GM19025 (cell line): ENCODE results near the gene ARHGAP27.
"Not testable (repeated sequence)": the region's sequence is repeated elsewhere in the genome, so short reads cannot be mapped to it uniquely, and the experiment has no call there.

Experiments used
- ATAC-seq: cut with Tn5 transposase; IDR thresholded peaks from one replicate; pipeline ENCODE4 v1.9.1; 2021; ENCODE audit warnings: mild to moderate bottlenecking, low read depth, moderate library complexity; ENCODE audit not compliant: unreplicated experiment

Gene ARHGAP27

DNA sequence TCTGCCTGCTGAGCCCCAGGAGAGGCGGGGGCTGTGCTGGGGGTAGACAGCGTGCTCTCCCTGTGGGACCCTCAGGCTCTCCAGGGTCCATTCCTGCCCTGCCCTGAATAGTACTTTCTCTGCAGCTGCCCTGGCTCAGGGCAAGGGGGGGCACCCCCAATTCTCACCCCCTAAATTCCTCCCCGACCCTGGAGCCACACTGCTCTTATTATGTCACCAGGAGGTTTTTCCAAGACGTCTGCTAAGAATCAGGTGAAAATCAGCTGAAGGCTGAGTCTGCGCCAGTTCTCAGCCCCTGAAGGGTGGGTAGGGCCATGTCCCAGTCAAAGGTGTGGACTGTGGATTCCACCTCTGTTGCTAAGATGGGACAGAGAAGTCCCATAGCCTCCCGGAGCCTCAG is 66.0 kb downstream of the ARHGAP27 start:
- ATAC-seq, result no peak

DNA sequence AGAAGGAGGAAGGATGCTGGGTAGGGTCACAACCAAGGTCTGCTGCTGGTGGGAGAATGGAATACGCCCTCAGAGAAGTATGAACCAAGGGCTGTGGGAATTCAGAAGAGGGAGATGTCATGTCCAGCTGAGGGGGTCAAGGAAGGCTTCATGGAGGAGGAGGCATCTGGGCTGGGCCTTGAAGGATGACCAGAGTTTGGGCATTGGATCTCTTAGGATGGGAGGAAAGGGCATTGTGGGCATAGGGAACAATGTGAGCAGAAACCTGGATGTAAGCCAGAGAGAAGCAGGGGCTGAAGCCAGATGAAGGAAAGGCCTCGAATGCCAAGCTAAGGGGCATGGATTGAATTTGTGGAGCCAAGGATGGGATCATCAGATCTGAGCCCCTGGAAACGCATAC is 66.6 kb downstream of the ARHGAP27 start:
- ATAC-seq, result no peak

DNA sequence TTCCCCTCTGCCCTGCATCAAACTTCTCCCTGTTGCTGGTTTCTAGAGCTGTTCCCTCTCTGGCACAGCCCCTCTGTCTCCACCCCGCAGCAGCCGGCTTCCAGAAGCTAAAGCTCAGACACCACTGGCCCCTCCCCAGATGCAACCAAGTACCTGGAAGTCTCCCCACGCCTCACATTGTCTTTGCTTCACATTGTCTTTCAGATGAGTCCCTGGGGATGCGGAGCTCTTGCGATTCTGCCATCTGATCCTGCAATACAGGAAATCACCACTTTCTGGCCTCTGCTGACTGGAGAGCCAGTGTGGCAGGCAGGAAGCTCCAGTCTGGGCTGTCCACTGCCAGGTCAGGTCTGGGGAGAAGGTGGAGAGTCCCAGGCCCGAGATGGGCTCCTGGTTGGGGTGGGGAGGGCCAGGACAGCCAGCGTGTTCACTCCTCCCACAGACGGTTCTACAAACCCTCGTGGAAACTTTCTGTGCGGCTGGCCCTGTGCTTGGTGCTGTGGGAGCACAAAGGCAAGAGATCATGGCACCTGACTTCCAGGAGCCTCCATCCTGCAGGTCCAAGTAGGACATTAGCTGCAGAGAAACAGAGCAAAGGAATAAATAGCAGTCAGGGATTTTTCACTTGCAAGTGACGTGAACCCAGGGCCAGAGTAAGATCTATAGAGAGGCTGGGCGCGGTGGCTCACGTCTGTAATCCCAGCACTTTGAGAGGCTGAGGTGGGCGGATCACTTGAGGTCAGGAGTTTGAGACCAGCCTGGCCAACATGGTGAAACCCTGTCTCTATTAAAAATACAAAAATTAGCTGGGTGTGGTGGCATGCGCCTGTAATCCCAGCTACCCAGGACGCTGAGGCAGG is 67.9 kb downstream of the ARHGAP27 start:
- ATAC-seq, result no peak

DNA sequence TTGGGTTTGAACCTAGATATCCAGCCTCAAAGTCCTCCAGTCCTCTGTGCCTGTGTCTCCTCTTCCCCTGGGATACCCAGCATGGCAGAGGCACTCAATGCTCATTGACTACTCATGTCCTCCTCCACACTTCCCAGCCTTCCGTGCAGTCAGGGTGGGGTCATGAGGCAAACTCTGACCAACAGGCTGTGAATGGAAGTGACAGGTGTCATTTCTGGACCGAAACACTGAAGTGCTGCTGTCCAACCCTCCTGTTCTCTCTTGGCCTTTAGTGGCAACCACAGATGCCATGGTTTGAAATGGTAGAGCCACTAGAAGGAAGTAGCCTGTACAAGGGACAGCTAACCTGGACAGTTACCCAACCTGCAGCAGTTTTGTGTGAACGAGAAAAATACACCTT is 69.2 kb downstream of the ARHGAP27 start:
- ATAC-seq, result no peak

DNA sequence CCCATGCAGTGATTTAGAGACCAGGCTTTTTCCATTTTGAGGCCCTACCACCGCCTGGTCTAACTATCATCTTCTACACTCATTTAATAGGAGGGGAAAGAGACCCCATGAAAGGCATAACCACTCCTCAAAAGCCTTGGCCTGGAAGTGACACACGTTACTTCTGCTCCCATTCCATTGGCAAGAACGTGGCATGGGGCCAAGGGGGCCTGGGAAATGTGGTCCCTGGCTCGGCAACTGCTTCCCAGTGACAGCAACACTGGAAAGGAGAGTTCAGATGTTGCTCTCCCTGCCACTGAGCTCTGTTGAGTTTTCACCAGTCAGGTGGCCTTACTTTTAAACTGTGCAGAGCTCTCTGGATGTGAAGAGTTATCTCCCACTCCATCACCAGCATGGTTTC is 70.7 kb downstream of the ARHGAP27 start:
- ATAC-seq, result no peak

DNA sequence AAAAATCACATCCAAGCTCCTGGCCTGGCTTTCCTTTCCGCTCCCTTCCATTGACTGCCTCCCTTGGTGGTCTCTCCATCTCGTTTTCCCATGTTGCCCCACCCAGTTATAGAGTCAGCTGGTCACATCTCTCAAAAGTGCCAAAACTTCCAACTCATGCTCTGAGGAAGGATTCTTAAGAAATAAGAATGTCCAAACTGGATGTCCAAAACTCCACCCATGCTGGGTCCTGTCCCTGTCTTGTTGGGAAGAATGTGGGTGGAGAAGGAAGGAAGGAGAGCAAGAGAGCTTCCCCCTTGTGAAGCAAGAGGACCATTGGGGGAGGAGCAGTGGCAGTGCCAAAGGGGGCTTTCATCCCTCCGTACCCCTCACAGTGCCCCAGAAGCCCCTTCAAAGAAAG is 71.2 kb downstream of the ARHGAP27 start:
- ATAC-seq, result no peak

DNA sequence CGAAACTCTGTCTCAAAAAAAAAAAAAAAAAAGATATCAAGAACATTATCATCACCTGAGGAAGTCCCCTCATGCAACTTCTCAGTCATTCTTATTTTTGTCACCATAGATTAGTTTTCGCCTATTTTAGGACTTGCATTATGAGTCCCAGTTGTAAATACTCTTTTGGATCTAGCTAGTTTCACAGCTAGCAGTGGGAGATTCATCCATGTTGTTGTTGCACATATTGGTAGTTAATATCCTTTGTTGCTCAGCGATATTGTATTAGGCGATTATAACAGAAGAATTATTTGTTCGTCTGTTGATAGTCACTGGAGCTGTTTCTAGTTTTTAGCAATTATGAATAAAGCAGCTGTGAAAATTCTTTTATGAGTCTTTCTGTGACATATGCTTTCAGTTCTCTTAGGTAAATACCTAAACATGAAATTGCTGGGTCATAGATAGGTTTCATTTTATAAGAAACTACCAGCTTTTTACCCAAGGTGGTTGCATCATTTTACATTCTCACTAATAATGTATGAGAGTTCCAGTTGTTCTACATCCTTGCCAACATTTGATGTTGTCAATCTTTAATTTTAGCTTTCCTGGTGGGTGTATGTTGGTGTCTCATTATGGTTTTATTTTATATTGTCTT is 75.2 kb downstream of the ARHGAP27 start:
- ATAC-seq, result no peak

DNA sequence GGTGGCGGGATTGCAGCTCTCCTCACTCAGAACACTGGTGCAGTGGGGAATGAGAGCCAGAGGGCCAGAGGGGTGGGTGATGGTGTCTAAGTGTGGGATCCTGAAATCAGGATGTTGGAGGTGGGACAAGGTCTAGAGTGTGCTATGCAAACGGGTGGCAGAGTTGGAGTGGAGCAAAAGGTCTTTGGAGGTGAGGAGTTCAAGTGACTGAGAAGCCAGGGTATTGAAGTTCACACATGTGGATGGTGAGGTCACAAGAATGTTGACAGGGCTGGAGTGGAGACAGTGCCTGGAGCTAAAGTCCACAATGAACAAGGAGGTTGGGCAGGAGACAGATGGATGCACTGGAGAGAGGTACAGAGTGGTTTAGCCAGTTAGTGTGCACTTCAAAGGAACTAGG is 77.6 kb downstream of the ARHGAP27 start:
- no peak for ATAC-seq

DNA sequence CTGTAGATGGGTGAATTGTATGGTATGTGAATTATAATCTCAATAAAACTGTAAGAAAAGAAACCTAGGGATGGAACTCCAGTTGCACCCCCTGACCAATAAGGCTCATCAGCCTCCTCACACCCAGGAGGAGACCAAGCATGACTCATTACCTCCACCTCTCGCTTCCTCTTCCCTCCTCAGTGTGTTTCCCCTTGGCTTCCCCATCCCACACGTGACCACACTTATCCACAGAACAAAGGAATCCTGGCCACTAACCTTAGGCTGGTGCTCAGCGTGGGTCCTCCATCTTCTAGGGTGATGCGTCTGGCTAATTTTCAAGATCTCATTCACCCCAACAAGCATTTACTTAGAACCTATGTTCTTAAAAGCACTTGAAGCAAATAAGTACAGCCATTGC is 79.6 kb downstream of the ARHGAP27 start:
- ATAC-seq, result no peak

DNA sequence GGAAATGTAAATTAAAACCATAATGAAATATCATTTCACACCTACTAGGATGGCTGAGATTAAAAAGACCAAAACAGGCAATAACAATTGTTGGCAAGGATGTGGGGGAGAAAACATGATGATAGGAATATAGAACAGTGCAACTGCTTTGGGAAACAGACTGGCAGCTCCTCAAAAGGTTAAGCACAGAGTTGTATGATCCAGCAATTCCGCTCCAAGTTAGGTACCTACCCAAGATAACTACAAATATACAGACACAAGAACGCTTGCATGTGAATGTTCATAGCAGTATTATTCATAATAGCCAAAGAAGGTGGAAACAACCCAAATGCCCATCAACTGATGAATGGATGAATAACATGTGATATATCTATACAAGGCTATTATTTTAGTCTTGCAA is 80.8 kb downstream of the ARHGAP27 start:
- no peak for ATAC-seq

DNA sequence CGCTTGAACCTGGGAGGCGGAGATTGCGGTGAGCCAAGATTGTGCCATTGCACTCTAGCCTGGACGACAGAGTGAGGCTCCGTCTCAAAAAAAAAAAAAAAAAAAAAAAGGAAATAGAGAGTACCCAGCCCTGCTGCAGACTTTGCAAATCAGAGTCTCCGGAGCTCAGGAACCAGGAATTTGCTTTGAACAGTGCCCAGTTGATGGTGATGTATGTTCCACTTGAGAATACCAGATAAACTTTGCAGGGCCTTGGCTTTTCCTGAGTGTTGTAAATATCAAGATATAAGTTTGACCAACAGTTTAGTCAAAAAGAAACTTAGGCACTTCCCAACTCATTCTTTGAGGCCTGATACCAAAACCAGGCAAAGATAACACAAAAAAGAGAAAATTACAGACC is 85.2 kb downstream of the ARHGAP27 start:
- ATAC-seq, result no peak

DNA sequence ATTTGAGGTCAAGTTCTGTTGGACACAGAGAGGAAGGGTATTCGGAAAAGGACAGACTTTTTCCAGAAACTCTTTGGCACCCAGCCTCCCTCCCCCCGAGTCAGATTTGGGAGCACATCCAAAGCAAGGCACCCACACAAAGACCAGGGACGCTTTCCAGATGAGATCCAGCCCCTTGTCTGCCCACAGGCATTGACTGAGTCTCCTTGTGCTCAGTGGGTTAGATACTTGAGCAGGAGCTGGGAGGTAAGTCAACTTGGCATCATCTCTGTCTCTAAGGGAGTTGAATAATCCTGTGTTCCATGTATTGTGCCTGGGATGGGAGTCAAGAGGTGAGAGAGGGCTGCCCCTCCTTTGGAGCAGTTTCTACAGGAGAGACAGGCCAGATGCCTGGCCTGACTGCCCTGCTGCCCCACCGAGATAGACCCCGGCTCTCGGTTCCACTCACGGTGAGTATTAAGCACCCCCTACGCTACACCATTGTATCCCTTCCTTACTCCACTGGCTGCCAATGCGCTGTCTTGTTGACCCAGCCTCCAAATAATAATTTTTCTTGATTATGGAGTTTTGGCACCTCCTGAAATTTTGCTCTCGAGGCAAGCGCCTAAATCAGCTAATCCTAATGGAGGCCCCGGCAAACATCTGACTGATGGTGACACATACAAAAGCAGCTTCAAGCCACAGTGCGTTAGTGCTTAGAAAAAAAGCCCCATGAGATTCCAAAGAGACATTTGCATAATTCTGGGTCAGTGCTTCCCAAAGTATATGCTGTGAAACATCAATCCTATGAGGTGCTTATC is 86.3 kb downstream of the ARHGAP27 start:
- ATAC-seq, result no peak

DNA sequence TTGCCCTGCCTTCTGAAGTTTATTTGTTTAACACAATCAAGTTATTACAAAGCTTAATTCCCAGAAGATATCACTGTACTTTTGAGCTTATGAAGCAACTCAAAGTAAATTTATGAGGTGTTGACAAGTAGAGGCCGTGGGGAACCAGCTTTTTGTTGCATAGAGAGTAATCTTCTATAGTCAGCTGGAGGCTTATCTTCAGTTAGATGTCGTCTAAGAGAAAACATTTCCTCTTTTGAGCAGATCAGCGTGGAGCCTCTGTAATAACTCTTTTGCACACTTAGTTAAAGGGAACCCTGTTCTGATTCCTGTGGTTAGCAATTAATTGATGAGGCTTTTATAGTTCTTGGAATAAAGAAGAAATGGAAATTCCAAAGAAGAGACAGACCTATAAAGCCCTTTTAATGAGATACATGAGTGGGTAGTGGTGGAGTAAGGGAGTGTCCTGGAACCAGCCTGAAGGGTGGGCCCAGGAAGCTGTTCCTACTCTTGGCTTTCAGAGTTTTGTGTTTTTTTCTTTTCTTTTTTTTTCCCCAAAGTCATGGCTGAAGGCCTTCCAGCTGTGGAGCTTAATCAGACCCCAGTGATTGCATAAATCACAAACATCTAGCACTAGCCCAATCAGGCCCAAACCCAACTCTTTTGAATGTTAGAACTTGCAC is 87.0 kb downstream of the ARHGAP27 start:
- no peak for ATAC-seq

DNA sequence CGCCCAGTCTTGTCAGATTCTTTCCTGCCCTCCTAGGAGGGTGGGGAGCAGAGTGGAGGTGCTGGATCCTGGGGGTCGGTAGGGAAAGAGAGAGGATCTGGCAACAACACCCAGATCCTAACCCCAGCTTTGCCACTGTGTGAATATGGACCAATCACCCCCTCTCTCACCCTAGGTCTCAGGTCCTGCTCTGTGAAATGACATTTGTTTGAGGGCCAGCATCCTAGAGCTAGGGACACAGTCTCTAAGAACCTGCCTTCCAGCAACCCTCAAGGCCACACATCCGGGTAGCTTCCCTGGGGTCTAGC is 87.5 kb downstream of the ARHGAP27 start:
- no peak for ATAC-seq

DNA sequence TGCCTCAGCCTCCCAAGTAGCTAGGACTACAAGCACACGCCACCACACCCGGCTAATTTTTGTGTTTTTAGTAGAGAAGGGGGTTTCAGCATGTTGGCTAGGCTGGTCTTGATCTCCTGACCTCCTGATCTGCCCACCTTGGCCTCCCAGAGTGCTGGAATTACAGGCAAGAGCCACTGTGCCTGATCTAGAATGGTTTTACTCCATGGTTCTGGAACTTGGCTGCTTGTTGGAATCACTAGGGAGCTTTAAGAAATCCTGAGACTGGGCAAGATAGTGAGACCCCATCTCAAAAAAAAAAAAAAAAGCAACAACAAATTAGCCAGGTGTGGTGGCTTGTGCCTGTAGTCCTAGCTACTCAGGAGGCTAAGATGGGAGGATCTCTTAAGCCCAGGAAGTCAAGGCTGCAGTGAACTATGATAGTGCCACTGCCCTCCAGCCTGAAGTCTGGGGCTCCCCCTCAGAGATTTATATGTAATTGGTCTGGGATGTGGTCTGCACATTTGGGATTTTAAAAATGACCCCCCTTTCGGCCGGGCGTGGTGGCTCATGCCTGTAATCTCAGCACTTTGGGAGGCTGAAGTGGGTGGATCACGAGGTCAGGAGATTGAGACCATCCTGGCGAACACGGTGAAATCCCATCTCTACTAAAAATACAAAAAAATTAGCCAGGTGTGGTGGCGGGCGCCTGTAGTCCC is 88.6 kb downstream of the ARHGAP27 start:
- ATAC-seq, result not testable (repeated sequence)
